Lung (tissue), 16 donors: ENCODE data around the gene CRAMP1. TPM values are rescaled to one million over a fixed set of nuclear protein-coding genes. Genes with fewer than 3 reads are reported as not detected.

Experiments used
- ATAC-seq: fragments of 200-7000 bp; cut with Tn5 transposase; one replicate; pipeline ENCODE4 v1.9.1; 2020; ENCODE audit warnings: moderate number of reproducible peaks; ENCODE audit not compliant: insufficient read depth, low FRiP score
- DNase-seq, 3 donors: peaks; one replicate each; pipeline ENCODE4 v3.0.0-alpha.2; 2013 to 2017
- H3K27ac ChIP-seq, 2 donors: one replicate each; pipeline ENCODE4 v1.5.1; 2013; ENCODE audit warnings: mild to moderate bottlenecking in 2 of 2, moderate library complexity in 2 of 2, control low read depth in 1 of 2, inconsistent platforms in 1 of 2, low read depth in 1 of 2, low read length in 1 of 2
- H3K27me3 ChIP-seq, 3 donors: one replicate each; pipeline ENCODE4 v1.5.1; 2013; ENCODE audit warnings: low read length in 2 of 3; ENCODE audit not compliant: control insufficient read depth in 3 of 3, insufficient read depth in 3 of 3
- H3K36me3 ChIP-seq, 4 donors: one replicate each; pipeline ENCODE4 v1.5.1; 2013; ENCODE audit warnings: low read length in 4 of 4, mild to moderate bottlenecking in 1 of 4, moderate library complexity in 1 of 4; ENCODE audit not compliant: control insufficient read depth in 4 of 4, insufficient read depth in 4 of 4
- H3K4me1 ChIP-seq, 5 donors: one replicate each; pipeline ENCODE4 v1.5.1; 2013; ENCODE audit warnings: low read length in 5 of 5, mild to moderate bottlenecking in 2 of 5, moderate library complexity in 1 of 5; ENCODE audit not compliant: control insufficient read depth in 5 of 5, insufficient read depth in 5 of 5
- H3K4me3 ChIP-seq: one replicate; pipeline ENCODE4 v1.5.1; 2013; ENCODE audit warnings: mild to moderate bottlenecking, control low read depth, moderate library complexity
- H3K9ac ChIP-seq, 2 donors: one replicate each; pipeline ENCODE4 v1.5.1; 2013; ENCODE audit warnings: low read length in 2 of 2, control low read depth in 1 of 2; ENCODE audit not compliant: insufficient read depth in 1 of 2
- H3K9me3 ChIP-seq, 4 donors: one replicate each; pipeline ENCODE4 v1.5.1; 2013; ENCODE audit warnings: low read length in 3 of 4, mild to moderate bottlenecking in 1 of 4, moderate library complexity in 1 of 4; ENCODE audit not compliant: control insufficient read depth in 4 of 4, insufficient read depth in 3 of 4
- CTCF ChIP-seq: IDR thresholded peaks from 2 replicates; pipeline ENCODE4 v1.5.1; 2012; ENCODE audit warnings: mild to moderate bottlenecking; ENCODE audit errors: control extremely low read depth, extremely low read depth
- WGBS, 2 donors: extraction: QIAGEN DNeasy Blood & Tissue Kit; methylation state at CpG; one replicate each; pipeline ENCODE4 v1.1.7; 2013; 5-methylcytosine and 5-hydroxymethylcytosine counted together
- long read RNA-seq, 5 donors: transcript quantifications; one replicate each; lab custom pipeline, GENCODE V29; 2026
- polyA plus RNA-seq, 2 donors: library from polyadenylated mRNA; stranded (reverse); fragments of 200-250 nt; gene quantifications; one replicate each; pipeline ENCODE4 v1.2.1, GENCODE V29; 2013
- total RNA-seq, 2 donors: library from RNA; depleted of rRNA in 1 of 2; stranded (reverse); fragments of >200 nt in 1 of 2; gene quantifications; one replicate each; pipeline ENCODE4 v1.2.1, GENCODE V29; 2014 to 2021
- donor health status: control.
- donor health status: control.
- donor health status: Bipolar disorder and iron deficiency.
- donor health status: healthy.
- donor health status: DM: yes; HTN: yes; CAD: no.

CRAMP1 gene, protein sequence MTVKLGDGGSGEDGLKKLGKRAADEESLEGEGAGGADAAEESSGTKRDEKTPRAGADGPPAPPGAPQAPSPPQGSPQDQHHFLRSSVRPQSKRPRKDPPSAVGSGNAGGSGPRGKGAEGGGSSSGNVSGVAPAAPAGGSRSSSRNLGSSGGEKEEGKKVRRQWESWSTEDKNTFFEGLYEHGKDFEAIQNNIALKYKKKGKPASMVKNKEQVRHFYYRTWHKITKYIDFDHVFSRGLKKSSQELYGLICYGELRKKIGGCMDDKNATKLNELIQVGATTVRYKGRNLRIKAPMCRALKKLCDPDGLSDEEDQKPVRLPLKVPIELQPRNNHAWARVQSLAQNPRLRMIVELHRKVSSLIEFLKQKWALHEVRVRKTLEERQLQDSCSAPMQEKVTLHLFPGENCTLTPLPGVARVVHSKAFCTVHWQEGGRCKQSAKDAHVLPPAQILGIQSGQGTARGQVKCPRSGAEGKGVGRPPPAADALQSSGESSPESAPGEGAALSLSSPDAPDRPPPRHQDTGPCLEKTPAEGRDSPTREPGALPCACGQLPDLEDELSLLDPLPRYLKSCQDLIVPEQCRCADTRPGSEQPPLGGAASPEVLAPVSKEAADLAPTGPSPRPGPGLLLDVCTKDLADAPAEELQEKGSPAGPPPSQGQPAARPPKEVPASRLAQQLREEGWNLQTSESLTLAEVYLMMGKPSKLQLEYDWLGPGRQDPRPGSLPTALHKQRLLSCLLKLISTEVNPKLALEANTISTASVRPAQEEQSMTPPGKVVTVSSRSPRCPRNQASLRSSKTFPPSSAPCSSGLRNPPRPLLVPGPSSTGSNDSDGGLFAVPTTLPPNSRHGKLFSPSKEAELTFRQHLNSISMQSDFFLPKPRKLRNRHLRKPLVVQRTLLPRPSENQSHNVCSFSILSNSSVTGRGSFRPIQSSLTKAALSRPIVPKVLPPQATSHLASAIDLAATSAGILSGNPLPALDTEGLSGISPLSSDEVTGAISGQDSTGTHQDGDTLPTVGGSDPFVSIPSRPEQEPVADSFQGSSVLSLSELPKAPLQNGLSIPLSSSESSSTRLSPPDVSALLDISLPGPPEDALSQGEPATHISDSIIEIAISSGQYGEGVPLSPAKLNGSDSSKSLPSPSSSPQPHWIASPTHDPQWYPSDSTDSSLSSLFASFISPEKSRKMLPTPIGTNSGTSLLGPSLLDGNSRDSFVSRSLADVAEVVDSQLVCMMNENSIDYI (N-terminal part only)
- total RNA-seq = 10 to 100 TPM; 16.3 to 20.4 TPM
- 1 to 10 TPM; 6.6 to 8.7 TPM for polyA plus RNA-seq
- long read RNA-seq, donor 1, partial matches to known transcripts = 5 of 5 reads
- long read RNA-seq, donor 1, other reads (novel, unspliced or antisense) = 0 of 5 reads
- long read RNA-seq, donor 2 = 0 reads
- long read RNA-seq, donor 3 = 0 reads
- long read RNA-seq, donor 4, partial matches to known transcripts = 0 of 1 reads
- long read RNA-seq, donor 4, other reads (novel, unspliced or antisense) = 0 of 1 reads
- long read RNA-seq, donor 5, partial matches to known transcripts = 13 of 15 reads
- long read RNA-seq, donor 5, other reads (novel, unspliced or antisense) = 0 of 15 reads

GRCh38 chr16:1612320-1613111 lies at the start of gene CRAMP1:
Gene CRAMP1, plus strand, starts transcription at chr16:1612360. Its CDS starts 2,280 bp downstream, at chr16:1614640.
- WGBS, 2 donors = 0 to 1% methylated on average over 73 to 101 of the region's 101 CpGs
- Histone ChIP-seq H3K27me3 (no peaks in the 10 kb centered on the region), H3K36me3 (peaks cover 0 to 7% (median 3%) of the 10 kb centered on the region in 4 donors), H3K9ac (peak within 1 kb of the TSS in 1 of 2 donors; percentile 53), H3K4me1 (peaks cover 11 to 45% (median 16%) of the 10 kb centered on the region in 5 donors), H3K4me3 (peak within 1 kb of the TSS; percentile 73), H3K27ac (peak within 1 kb of the TSS; percentile 85 to 86), H3K9me3 (no peaks in the 10 kb centered on the region)
- no peak for DNase-seq
- no peak for TF ChIP-seq CTCF
- ATAC-seq = no peak

GRCh38 chr16:1563786-1564185 lies 48.4 kb upstream of the CRAMP1 start:
- 96 to 97% methylated on average over 20 of the region's 20 CpGs for WGBS, 2 donors
- Histone ChIP-seq H3K4me3 (no peak overlapping the region), H3K27ac (no peak overlapping the region), H3K9me3 (no peaks in the 10 kb centered on the region), H3K27me3 (no peaks in the 10 kb centered on the region), H3K36me3 (peaks cover 0 to 19% (median 13%) of the 10 kb centered on the region in 4 donors), H3K9ac (no peak overlapping the region), H3K4me1 (peaks cover 0 to 5% (median 0%) of the 10 kb centered on the region in 5 donors)
- no peak for DNase-seq
- no peak for ATAC-seq
- no peak for TF ChIP-seq CTCF

DNA sequence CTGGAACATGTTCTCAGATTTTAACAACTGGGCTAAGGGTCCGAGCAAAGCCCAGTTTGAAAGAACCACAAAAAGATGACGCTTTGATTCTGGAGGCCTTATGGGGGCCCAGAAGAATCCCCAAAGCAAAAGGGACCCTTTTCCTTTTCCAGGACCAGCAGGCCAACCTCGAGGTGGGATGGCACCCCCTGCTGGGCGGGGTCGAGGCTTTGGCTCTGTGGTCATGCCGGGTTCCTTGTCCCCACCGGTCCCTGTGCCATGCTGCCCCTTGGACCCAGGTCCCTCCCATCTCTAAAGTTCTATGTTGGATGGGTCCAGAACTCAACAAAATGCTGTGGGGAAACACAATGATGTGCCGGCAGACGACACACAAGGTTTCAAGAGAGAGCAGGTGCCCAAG lies 47.8 kb upstream of the CRAMP1 start:
- no peaks in the 10 kb centered on the region for H3K27me3 ChIP-seq
- TF ChIP-seq CTCF = no peak
- ATAC-seq (no peak), DNase-seq (no peak)
- H3K9ac ChIP-seq = no peak overlapping the region
- 77 to 79% methylated on average over 9 of the region's 9 CpGs for WGBS, 2 donors
- H3K9me3 ChIP-seq = no peaks in the 10 kb centered on the region
- H3K27ac ChIP-seq = no peak overlapping the region
- peaks cover 0 to 5% (median 0%) of the 10 kb centered on the region in 5 donors for H3K4me1 ChIP-seq
- H3K4me3 ChIP-seq = no peak overlapping the region
- H3K36me3 ChIP-seq = peaks cover 0 to 15% (median 11%) of the 10 kb centered on the region in 4 donors
